Thymus (tissue), 11 donors: ENCODE results near the gene MRPL45. TPM values are rescaled to one million over a fixed set of nuclear protein-coding genes. Genes with fewer than 3 reads are reported as not detected.
A peak's percentile ranks its signal among the peaks of the same experiment; 100 is the strongest.

Experiments
- DNase-seq, 9 donors: peaks; one replicate each; pipeline ENCODE4 v3.0.0-alpha.2; 2013; ENCODE audit warnings: low spot score in 9 of 9, low read depth in 6 of 9, missing footprints in 1 of 9
- H3K27ac ChIP-seq, 2 donors: one replicate each; pipeline ENCODE4 v1.5.1; 2013; ENCODE audit warnings: control low read depth in 1 of 2, low read depth in 1 of 2, low read length in 1 of 2, mild to moderate bottlenecking in 1 of 2, moderate library complexity in 1 of 2
- H3K27me3 ChIP-seq, 2 donors: one replicate each; pipeline ENCODE4 v1.5.1; 2013; ENCODE audit warnings: low read length in 1 of 2; ENCODE audit not compliant: control insufficient read depth in 2 of 2, insufficient read depth in 1 of 2
- H3K36me3 ChIP-seq, 2 donors: one replicate each; pipeline ENCODE4 v1.5.1; 2013; ENCODE audit warnings: low read length in 1 of 2, mild to moderate bottlenecking in 1 of 2, moderate library complexity in 1 of 2; ENCODE audit not compliant: control insufficient read depth in 2 of 2, insufficient read depth in 2 of 2
- H3K4me1 ChIP-seq, 2 donors: one replicate each; pipeline ENCODE4 v1.5.1; 2013; ENCODE audit warnings: low read length in 2 of 2; ENCODE audit not compliant: control insufficient read depth in 2 of 2, insufficient read depth in 2 of 2
- H3K4me3 ChIP-seq, 2 donors: one replicate each; pipeline ENCODE4 v1.5.1; 2013; ENCODE audit warnings: low read length in 2 of 2, control low read depth in 1 of 2, mild to moderate bottlenecking in 1 of 2
- H3K9me3 ChIP-seq, 2 donors: one replicate each; pipeline ENCODE4 v1.5.1; 2013; ENCODE audit warnings: low read length in 1 of 2, mild to moderate bottlenecking in 1 of 2; ENCODE audit not compliant: control insufficient read depth in 2 of 2, insufficient read depth in 1 of 2
- WGBS: extraction: QIAGEN DNeasy Blood & Tissue Kit; methylation state at CpG from one replicate; pipeline ENCODE4 v1.1.7; 2013; 5-methylcytosine and 5-hydroxymethylcytosine counted together
- polyA plus RNA-seq: library from polyadenylated mRNA; stranded (reverse); fragments of 200-250 nt; gene quantifications from one replicate; pipeline ENCODE4 v1.2.3, GENCODE V29; 2013
- total RNA-seq: library from RNA; stranded (reverse); fragments of 120-200 nt; gene quantifications from one replicate; pipeline ENCODE4 v1.2.4, GENCODE V29; 2013
- donor health status: healthy.

The MRPL45 gene
- total and polyA plus RNA-seq, 2 donors, result 28.4 to 37.3 TPM

DNA sequence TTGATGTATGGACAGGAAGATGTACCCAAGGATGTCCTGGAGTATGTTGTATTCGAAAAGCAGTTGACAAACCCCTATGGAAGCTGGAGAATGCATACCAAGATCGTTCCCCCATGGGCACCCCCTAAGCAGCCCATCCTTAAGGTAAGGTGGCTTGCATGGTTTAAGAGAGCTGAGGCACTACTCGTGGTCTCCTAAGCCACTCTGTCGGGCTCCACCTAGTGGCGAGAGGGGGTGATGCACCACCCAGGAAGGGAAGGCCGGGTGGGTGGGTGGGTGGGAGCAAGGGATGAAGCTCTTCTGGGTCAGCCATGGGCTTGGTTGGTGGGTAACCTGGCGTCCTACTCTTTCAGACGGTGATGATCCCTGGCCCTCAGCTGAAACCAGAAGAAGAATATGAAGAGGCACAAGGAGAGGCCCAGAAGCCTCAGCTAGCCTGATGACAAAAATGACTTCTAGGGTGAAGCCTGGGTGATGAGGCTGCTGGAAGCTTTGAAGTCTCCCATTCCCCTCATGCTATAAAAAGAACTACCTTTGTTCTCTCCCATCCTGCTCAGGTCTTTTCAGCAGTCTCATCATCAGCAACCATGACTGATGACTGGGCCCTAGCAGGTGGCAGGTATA, 25.3 kb downstream of the MRPL45 start:
- DNase-seq, result peak in 8 of 9 donors; percentile 18 to 76 (median 48)
- peaks cover 12 to 28% of the 10 kb centered on the region in 2 donors for H3K4me1 ChIP-seq
- no peaks in the 10 kb centered on the region for H3K27me3 ChIP-seq
- H3K4me3 ChIP-seq, result no peak overlapping the region
- H3K36me3 ChIP-seq, result peaks cover 23 to 31% of the 10 kb centered on the region in 2 donors
- 38% methylated on average over 8 of the region's 8 CpGs for WGBS
- no peaks in the 10 kb centered on the region for H3K9me3 ChIP-seq
- no peak overlapping the region for H3K27ac ChIP-seq

DNA sequence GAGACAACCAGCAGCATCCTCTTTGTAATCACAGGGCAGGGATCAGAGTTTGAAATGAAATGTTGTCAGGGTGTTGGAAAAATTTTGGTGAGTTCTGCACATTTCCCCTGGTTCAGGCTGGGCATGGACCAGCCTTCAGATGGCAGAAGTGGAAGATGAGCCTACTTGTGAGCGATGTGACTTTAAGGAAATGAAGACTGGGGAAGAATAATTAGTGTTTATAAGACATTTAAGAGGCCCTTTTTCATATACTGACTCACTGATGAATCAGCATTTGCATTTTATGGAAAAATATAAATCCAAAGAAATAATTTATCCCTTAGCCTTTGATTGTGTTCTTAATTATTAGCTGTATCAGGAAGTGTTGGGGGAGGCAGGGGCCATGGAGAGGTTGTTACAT, 25.9 kb downstream of the MRPL45 start:
- Histone ChIP-seq H3K9me3 (no peaks in the 10 kb centered on the region), H3K4me3 (no peak overlapping the region), H3K27ac (no peak overlapping the region), H3K4me1 (peaks cover 12 to 32% of the 10 kb centered on the region in 2 donors), H3K27me3 (no peaks in the 10 kb centered on the region), H3K36me3 (peaks cover 23 to 31% of the 10 kb centered on the region in 2 donors)
- DNase-seq, result no peak
- 97% methylated on average over 1 of the region's 1 CpG for WGBS

DNA sequence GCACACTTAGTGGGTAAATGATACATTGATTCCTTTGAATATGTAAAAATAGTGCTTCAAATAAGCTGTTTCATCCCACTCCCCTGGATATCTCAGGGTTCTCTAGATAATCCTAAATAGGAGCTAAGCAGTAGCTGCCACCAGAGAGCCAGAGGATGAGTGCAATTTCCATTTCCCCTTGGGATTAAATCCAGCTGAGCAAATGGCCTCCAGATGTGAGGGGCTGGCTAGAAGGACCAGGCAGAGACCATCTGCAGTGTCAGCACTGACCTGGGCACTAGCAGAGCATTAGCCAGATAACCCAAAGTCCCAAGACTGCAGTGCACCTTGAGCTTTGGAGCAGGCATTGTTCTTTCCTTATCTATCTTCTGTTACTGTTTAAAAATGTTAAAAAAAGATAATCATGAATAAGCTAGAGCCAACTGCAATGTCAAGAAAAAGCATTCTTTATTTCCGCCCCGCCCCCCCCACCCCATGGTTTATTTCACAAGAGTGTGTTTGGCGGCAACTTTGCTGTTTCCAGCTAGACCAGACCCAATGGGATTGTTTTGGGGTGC, 27.3 kb downstream of the MRPL45 start:
- no peak overlapping the region for H3K4me3 ChIP-seq
- WGBS, result 98% methylated on average over 3 of the region's 3 CpGs
- H3K27ac ChIP-seq, result no peak overlapping the region
- no peaks in the 10 kb centered on the region for H3K27me3 ChIP-seq
- no peak for DNase-seq
- peaks cover 22 to 30% of the 10 kb centered on the region in 2 donors for H3K36me3 ChIP-seq
- H3K4me1 ChIP-seq, result peaks cover 12 to 32% of the 10 kb centered on the region in 2 donors
- H3K9me3 ChIP-seq, result no peaks in the 10 kb centered on the region

DNA sequence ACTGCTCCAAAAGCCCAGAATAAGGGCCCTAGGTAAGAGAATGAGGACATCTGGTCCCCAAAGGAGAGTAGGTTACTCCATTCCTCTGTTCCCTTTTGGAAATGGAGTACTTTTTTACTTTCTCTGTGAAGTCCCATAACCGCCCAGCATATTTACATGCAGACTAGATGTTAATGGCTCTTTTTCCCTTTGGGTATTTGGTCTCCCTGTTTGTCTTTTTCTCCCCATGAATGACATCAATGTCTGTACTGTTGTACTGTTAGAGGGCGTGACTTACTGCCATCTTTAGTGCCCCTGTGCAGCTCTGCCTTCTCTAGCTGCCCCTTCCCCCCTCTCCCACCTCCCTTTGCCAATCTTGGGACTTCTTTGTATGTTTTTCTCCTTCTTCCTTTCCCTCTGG, 27.8 kb downstream of the MRPL45 start:
- H3K27me3 ChIP-seq, result no peaks in the 10 kb centered on the region
- peaks cover 12 to 32% of the 10 kb centered on the region in 2 donors for H3K4me1 ChIP-seq
- DNase-seq, result no peak
- H3K4me3 ChIP-seq, result no peak overlapping the region
- no peaks in the 10 kb centered on the region for H3K9me3 ChIP-seq
- 98% methylated on average over 2 of the region's 2 CpGs for WGBS
- peaks cover 17 to 25% of the 10 kb centered on the region in 2 donors for H3K36me3 ChIP-seq
- no peak overlapping the region for H3K27ac ChIP-seq

DNA sequence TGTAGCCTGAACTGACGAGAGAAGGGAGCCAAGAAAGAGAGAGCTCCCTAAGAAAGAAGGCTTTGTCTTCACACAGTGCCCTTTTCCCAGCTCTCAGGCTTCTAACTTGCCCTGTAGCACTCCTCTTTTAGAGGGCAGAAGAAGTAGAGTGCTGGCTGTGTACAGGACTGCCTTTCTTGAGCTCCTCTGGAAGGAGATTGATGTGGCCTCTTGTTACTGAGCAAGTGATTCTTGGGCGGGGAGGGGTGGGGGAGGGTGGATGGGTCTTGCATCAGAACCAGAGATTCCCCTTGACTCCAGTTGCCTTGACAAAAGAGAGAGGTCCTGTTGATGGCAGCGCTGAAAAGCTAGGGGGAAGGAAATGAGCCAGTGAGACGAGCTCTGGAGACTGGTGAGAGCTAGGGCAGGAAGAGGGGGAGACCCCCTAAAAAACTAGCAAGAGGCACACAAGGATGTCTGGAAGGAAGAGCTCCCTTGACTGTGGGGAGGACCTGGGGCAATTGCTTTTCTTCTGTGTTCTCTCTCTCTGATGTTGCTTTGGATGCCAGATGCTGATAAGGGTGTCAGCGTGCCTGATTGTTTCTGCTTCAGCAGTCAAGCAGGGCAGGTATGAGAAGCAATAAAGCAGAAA, 28.4 kb downstream of the MRPL45 start:
- Histone ChIP-seq H3K27ac (peak overlapping the region in 1 of 2 donors; percentile 28), H3K4me1 (peaks cover 12 to 32% of the 10 kb centered on the region in 2 donors), H3K9me3 (no peaks in the 10 kb centered on the region), H3K36me3 (peaks cover 17 to 21% of the 10 kb centered on the region in 2 donors), H3K4me3 (no peak overlapping the region), H3K27me3 (no peaks in the 10 kb centered on the region)
- 43% methylated on average over 5 of the region's 5 CpGs for WGBS
- DNase-seq, result peak in 5 of 9 donors; percentile 18 to 64 (median 29)

DNA sequence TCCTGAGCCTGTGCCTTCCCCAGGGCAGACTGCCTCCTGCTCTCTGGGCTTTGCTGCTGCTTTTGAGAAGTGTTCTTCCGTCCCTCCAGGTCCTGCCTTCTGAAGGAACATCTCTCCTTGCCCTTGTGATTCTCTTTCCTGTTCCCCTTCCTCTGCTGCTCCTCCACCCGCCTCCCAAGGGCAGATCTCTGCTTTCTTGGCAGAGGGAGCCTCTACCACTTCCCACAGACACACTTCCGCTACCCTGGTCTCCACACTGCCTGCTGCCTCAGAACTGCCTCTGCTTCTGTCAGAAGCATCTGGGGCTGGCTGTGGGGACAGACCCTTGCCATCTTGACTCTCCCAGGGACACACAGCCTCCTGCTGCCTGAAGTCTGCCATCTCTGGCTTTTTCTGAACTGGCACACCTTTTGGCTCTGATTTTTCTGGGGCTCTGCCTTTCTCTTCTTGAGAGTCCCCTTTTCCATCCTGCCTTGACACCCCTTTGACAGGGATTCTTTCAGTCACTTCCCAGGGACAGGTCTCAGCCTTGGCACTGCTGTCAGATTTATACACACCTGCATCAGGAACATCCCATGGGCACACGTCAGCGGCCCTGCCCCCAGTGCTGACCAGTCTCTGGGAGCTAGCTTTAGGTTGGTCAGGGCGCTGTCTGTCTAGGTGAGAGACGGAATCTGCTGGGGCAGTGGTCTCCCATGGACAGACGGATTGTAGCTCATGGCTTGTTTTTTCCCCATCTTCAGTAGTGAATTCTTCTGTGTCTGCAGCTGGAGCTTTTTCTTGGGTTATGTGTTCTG, 30.2 kb downstream of the MRPL45 start:
- WGBS, result 70% methylated on average over 8 of the region's 8 CpGs
- DNase-seq, result peak in 3 of 9 donors; percentile 5 to 60 (median 43)
- Histone ChIP-seq H3K36me3 (peaks cover 6 to 12% of the 10 kb centered on the region in 2 donors), H3K4me3 (no peak overlapping the region), H3K9me3 (no peaks in the 10 kb centered on the region), H3K4me1 (peaks cover 12 to 32% of the 10 kb centered on the region in 2 donors), H3K27me3 (no peaks in the 10 kb centered on the region), H3K27ac (no peak overlapping the region)

DNA sequence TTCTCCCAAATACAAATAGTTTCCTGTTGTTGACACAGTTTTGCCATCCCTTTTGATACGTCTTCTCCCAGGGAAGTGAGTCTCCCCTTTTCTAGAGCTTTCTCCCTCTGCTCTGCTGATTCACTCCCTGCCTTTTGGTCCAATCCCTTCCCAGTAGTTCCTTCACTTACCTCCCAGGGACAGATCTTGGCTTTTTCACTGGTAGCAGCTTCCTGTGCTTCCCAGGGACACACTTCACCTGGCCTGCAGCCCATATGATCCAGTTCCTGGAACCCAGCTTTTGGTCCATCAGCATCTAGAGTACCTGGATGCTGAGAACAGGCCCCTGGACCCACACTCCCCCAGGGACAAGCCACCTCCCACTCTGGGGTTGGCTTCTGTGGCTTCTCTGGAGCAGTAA, 31.0 kb downstream of the MRPL45 start:
- 96% methylated on average over 1 of the region's 1 CpG for whole genome bisulfite sequencing
- H3K4me1 ChIP-seq, result peaks cover 12 to 32% of the 10 kb centered on the region in 2 donors
- no peaks in the 10 kb centered on the region for H3K27me3 ChIP-seq
- H3K4me3 ChIP-seq, result no peak overlapping the region
- H3K36me3 ChIP-seq, result peaks cover 3 to 5% of the 10 kb centered on the region in 2 donors
- no peaks in the 10 kb centered on the region for H3K9me3 ChIP-seq
- no peak overlapping the region for H3K27ac ChIP-seq
- DNase-seq, result no peak

DNA sequence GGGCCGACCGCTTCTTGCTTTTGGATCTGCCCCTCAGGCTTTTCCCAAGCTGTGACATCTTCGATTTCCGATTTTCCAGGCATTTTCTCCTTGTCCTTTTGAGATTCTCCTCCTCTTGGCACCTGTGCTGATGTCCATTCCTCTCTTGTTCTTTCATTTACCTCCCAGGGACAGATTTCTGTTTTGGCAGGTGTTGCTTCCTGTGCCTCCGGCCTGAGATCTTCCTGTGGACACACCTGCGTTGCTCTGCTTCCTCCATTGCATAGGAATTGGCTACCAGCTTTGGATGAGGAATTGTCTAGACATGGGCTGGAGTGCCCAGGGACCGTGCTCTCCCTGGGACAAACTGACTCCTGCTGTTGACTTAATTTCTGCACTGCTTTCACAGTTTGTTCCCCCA, 31.7 kb downstream of the MRPL45 start:
- WGBS, result 87% methylated on average over 7 of the region's 7 CpGs

DNA sequence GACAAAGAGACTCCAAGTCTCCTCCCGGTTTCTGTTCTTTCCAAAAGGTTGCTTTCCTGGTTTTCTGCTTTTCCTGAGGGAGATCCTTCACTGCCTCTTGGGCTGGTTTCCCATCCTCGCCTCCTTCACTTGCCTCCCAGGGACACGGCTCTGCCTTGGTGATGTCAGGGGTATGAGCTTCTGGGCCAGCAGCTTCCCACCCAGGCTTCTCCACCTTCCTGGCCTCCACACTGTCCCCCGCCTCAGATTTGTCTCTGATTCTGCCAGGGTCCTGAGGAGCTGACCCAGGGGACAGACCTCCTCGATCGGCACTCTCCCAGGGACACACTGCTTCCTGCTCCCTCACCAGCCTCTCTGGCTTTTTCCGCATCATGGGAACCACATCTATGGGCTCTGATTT, 32.3 kb downstream of the MRPL45 start:
- Histone ChIP-seq H3K4me3 (no peak overlapping the region), H3K9me3 (no peaks in the 10 kb centered on the region), H3K27ac (no peak overlapping the region), H3K36me3 (no peaks in the 10 kb centered on the region), H3K4me1 (peaks cover 12 to 32% of the 10 kb centered on the region in 2 donors), H3K27me3 (no peaks in the 10 kb centered on the region)
- WGBS, result 97% methylated on average over 7 of the region's 7 CpGs
- no peak for DNase-seq

More for the DNA sequence above, 31.7 kb downstream of the MRPL45 start:
- H3K9me3 ChIP-seq, result no peaks in the 10 kb centered on the region
- no peak overlapping the region for H3K27ac ChIP-seq
- no peaks in the 10 kb centered on the region for H3K27me3 ChIP-seq
- no peaks in the 10 kb centered on the region for H3K36me3 ChIP-seq
- peaks cover 12 to 32% of the 10 kb centered on the region in 2 donors for H3K4me1 ChIP-seq
- no peak for DNase-seq
- no peak overlapping the region for H3K4me3 ChIP-seq
